IMR-90 (cell line): Measurements from ENCODE around the gene BGLAP. TPM values are rescaled to one million over a fixed set of nuclear protein-coding genes. Genes with fewer than 3 reads are reported as not detected.
A peak's percentile ranks its signal among the peaks of the same experiment; 100 is the strongest.

ENCODE experiments used
- ATAC-seq: fragments of 200-7000 bp; cut with Tn5 transposase; 2 replicates; pipeline ENCODE4 v1.9.1; 2020; ENCODE audit warnings: low read depth, mild to moderate bottlenecking, moderate library complexity
- BruUV-seq: library from RNA; stranded (reverse); fragments of 400-500 nt; replicated peaks from 2 replicates; lab custom pipeline; 2021; lab: Mats Ljungman, UMichigan
- CTCF ChIA-PET: fragments of 300-600 bp; formaldehyde crosslinking; extraction: SDS; loops from one replicate; lab custom pipeline; 2021; ENCODE audit warnings: antibody characterized with exemption; lab: Yijun Ruan, JAX
- POLR2A ChIA-PET: fragments of 300-600 bp; sonication (Branson Sonifier 250); formaldehyde crosslinking; loops from one replicate; lab custom pipeline; 2022; ENCODE audit warnings: antibody characterized with exemption; ENCODE audit not compliant: unreplicated experiment; lab: Charles Lee
- DNase-seq: peaks from one replicate; pipeline ENCODE4 v3.0.0; 2013
- H2AFZ ChIP-seq: replicated peaks from 2 replicates; pipeline ENCODE3; 2013; ENCODE audit warnings: low read length, mild to moderate bottlenecking; ENCODE audit not compliant: poor library complexity
- H2AK5ac ChIP-seq: 2 replicates; pipeline ENCODE4 v1.6.1; 2013; ENCODE audit warnings: low read depth, low read length, inconsistent platforms
- H2AK9ac ChIP-seq: replicated peaks from 2 replicates; pipeline ENCODE3; 2013; ENCODE audit warnings: mild to moderate bottlenecking, low read depth, low read length, moderate library complexity; ENCODE audit not compliant: poor library complexity
- H2BK120ac ChIP-seq: 2 replicates; pipeline ENCODE4 v1.6.1; 2013; ENCODE audit warnings: low read depth, low read length, inconsistent platforms
- H2BK15ac ChIP-seq: 3 replicates; pipeline ENCODE4 v1.6.1; 2013; ENCODE audit warnings: low read depth, low read length, inconsistent platforms
- H2BK20ac ChIP-seq: 2 replicates; pipeline ENCODE4 v1.6.1; 2013; ENCODE audit warnings: low read depth, mild to moderate bottlenecking, inconsistent platforms, low read length, moderate library complexity
- H2BK5ac ChIP-seq: 2 replicates; pipeline ENCODE4 v1.6.1; 2013; ENCODE audit warnings: mild to moderate bottlenecking, low read depth, low read length, inconsistent platforms; ENCODE audit not compliant: poor library complexity, severe bottlenecking
- H3K14ac ChIP-seq: replicated peaks from 2 replicates; pipeline ENCODE4 v1.6.1; 2013; ENCODE audit warnings: low read depth, low read length, inconsistent platforms
- H3K18ac ChIP-seq: 2 replicates; pipeline ENCODE4 v1.6.1; 2013; ENCODE audit warnings: low read depth, low read length, control low read depth
- H3K23ac ChIP-seq: 2 replicates; pipeline ENCODE4 v1.6.1; 2013; ENCODE audit warnings: low read depth, low read length, inconsistent platforms
- H3K27ac ChIP-seq: 2 replicates; pipeline ENCODE4 v1.5.1; 2013; ENCODE audit warnings: mild to moderate bottlenecking, control low read depth, low read length; ENCODE audit not compliant: insufficient read depth
- H3K27me3 ChIP-seq: 2 replicates; pipeline ENCODE4 v1.6.1; 2013; ENCODE audit warnings: low read length; ENCODE audit not compliant: control insufficient read depth, insufficient read depth
- H3K36me3 ChIP-seq: 2 replicates; pipeline ENCODE4 v1.6.1; 2013; ENCODE audit warnings: low read length, mixed read lengths; ENCODE audit not compliant: control insufficient read depth, insufficient read depth
- H3K4ac ChIP-seq: 2 replicates; pipeline ENCODE4 v1.6.1; 2013; ENCODE audit warnings: low read depth, low read length, inconsistent platforms
- H3K4me1 ChIP-seq: 2 replicates; pipeline ENCODE4 v1.6.1; 2013; ENCODE audit warnings: low read length, mixed read lengths; ENCODE audit not compliant: control insufficient read depth, insufficient read depth
- H3K4me2 ChIP-seq: 2 replicates; pipeline ENCODE4 v1.6.1; 2013; ENCODE audit warnings: low read depth, mild to moderate bottlenecking, control low read depth, low read length, moderate library complexity
- H3K4me3 ChIP-seq: 2 replicates; pipeline ENCODE4 v1.5.1; 2013; ENCODE audit warnings: low read depth, mild to moderate bottlenecking, control low read depth, low read length, moderate library complexity; ENCODE audit not compliant: insufficient read depth
- H3K56ac ChIP-seq: 2 replicates; pipeline ENCODE4 v1.6.1; 2013; ENCODE audit warnings: low read length, inconsistent platforms; ENCODE audit not compliant: insufficient read depth; ENCODE audit errors: extremely low read depth
- H3K79me1 ChIP-seq, 2 experiments: 2 replicates each; pipeline ENCODE4 v1.6.1; 2013; ENCODE audit warnings: low read length in 2 of 2, inconsistent platforms in 1 of 2, low read depth in 1 of 2
- H3K9ac ChIP-seq: 2 replicates; pipeline ENCODE4 v1.6.1; 2013; ENCODE audit warnings: low read depth, low read length, control low read depth
- H3K9me1 ChIP-seq: 2 replicates; pipeline ENCODE4 v1.6.1; 2013; ENCODE audit warnings: low read length, inconsistent platforms; ENCODE audit not compliant: insufficient read depth
- H3K9me3 ChIP-seq: 2 replicates; pipeline ENCODE4 v1.6.1; 2013; ENCODE audit warnings: low read length; ENCODE audit not compliant: control insufficient read depth, insufficient read depth
- H4K20me1 ChIP-seq: 2 replicates; pipeline ENCODE4 v1.6.1; 2013; ENCODE audit warnings: low read length, inconsistent platforms; ENCODE audit not compliant: insufficient read depth
- H4K5ac ChIP-seq: 2 replicates; pipeline ENCODE4 v1.6.1; 2013; ENCODE audit warnings: mild to moderate bottlenecking, low read depth, low read length, control low read depth
- H4K8ac ChIP-seq, 2 experiments: 2 replicates each; pipeline ENCODE4 v1.6.1; 2013; ENCODE audit warnings: low read depth in 2 of 2, low read length in 2 of 2, control low read depth in 1 of 2, inconsistent platforms in 1 of 2
- H4K91ac ChIP-seq: 2 replicates; pipeline ENCODE4 v1.6.1; 2013; ENCODE audit warnings: low read depth, low read length, inconsistent platforms; ENCODE audit not compliant: insufficient read depth
- BHLHE40 ChIP-seq: fragments of 150-350 bp; IDR thresholded peaks from 2 replicates; pipeline ENCODE4 v1.6.1; 2016; ENCODE audit warnings: mild to moderate bottlenecking, low read depth, low read length
- CEBPB ChIP-seq: IDR thresholded peaks from 2 replicates; pipeline ENCODE4 v1.6.1; 2012; ENCODE audit warnings: low read depth, low read length, improper control_type of control experiment
- CHD1 ChIP-seq: IDR thresholded peaks from 2 replicates; pipeline ENCODE4 v1.6.1; 2012; ENCODE audit warnings: low read depth, low read length, improper control_type of control experiment
- FOS ChIP-seq: fragments of 150-350 bp; IDR thresholded peaks from 2 replicates; pipeline ENCODE4 v1.6.1; 2016; ENCODE audit warnings: low read depth, low read length
- MAFK ChIP-seq: IDR thresholded peaks from 2 replicates; pipeline ENCODE4 v1.6.1; 2012; ENCODE audit warnings: low read depth, low read length, improper control_type of control experiment
- MAZ ChIP-seq: IDR thresholded peaks from 2 replicates; pipeline ENCODE4 v1.6.1; 2012; ENCODE audit warnings: low read depth, mild to moderate bottlenecking, low read length, improper control_type of control experiment, moderate library complexity, borderline replicate concordance
- MXI1 ChIP-seq: IDR thresholded peaks from 2 replicates; pipeline ENCODE4 v1.6.1; 2012; ENCODE audit warnings: low read depth, mild to moderate bottlenecking, low read length, moderate library complexity, borderline replicate concordance
- NFE2L2 ChIP-seq: fragments of 150-350 bp; IDR thresholded peaks from 2 replicates; pipeline ENCODE4 v1.6.1; 2016; ENCODE audit warnings: low read depth, mild to moderate bottlenecking, low read length
- POLR2A ChIP-seq: IDR thresholded peaks from 2 replicates; pipeline ENCODE4 v1.6.1; 2012; ENCODE audit warnings: mild to moderate bottlenecking, low read depth, low read length
- RAD21 ChIP-seq: IDR thresholded peaks from 2 replicates; pipeline ENCODE4 v1.6.1; 2012; ENCODE audit warnings: low read length, improper control_type of control experiment
- RCOR1 ChIP-seq: IDR thresholded peaks from 2 replicates; pipeline ENCODE4 v1.6.1; 2012; ENCODE audit warnings: mild to moderate bottlenecking, low read length, improper control_type of control experiment; ENCODE audit not compliant: insufficient replicate concordance
- RFX5 ChIP-seq: IDR thresholded peaks from 2 replicates; pipeline ENCODE4 v1.8.0; 2012; ENCODE audit warnings: low read depth, mild to moderate bottlenecking, low read length, moderate library complexity
- SMC3 ChIP-seq: fragments of 150-350 bp; IDR thresholded peaks from 2 replicates; pipeline ENCODE4 v1.6.1; 2016; ENCODE audit warnings: low read depth, mild to moderate bottlenecking, antibody characterized with exemption, low read length, moderate library complexity
- WGBS, 2 experiments: methylation state at CpG; one replicate each; pipeline versions ENCODE4 v1.1.5 to v1.1.7; 2013; ENCODE audit warnings: missing lambda C conversion rate in 2 of 2; ENCODE audit not compliant: insufficient read length in 1 of 2; ENCODE audit errors: extremely low coverage in 2 of 2; 5-methylcytosine and 5-hydroxymethylcytosine counted together
- dilution Hi-C: fragments of 300-500 bp; cut with HindIII; formaldehyde crosslinking; loops from one replicate; pipeline ENCODE4 v1.14.3; 2018; ENCODE audit warnings: low sequenced_read_pairs; ENCODE audit not compliant: unreplicated experiment
- in situ Hi-C: fragments of 300-500 bp; cut with MboI; formaldehyde crosslinking; loops from 3 replicates; pipeline ENCODE4 v1.14.3; 2019; ENCODE audit warnings: low sequenced_read_pairs, inconsistent platforms, mixed read lengths
- intact Hi-C: fragments of 100-400 bp; cut with micrococcal nuclease; formaldehyde crosslinking; loops from 2 replicates; pipeline ENCODE4 v1.10.0; 2022
- polyA plus RNA-seq, 3 experiments: library from polyadenylated mRNA; depleted of rRNA; stranded (reverse); fragments of >200 nt; gene quantifications; 2 replicates each; pipeline ENCODE4 v1.2.3, GENCODE V29; 2012; ENCODE audit warnings: low replicate concordance in 1 of 3
- total RNA-seq: library from RNA; depleted of rRNA; stranded (reverse); fragments of >200 nt; gene quantifications from 2 replicates; pipeline ENCODE4 v1.2.3, GENCODE V29; 2012
- TF ChIP-seq, protein P1 (sequence below): fragments of 150-350 bp; IDR thresholded peaks from 2 replicates; pipeline ENCODE4 v1.6.1; 2016; ENCODE audit warnings: low read depth, mild to moderate bottlenecking, low read length, moderate library complexity, borderline replicate concordance
- TF ChIP-seq, protein P2 (sequence below): conservative IDR thresholded peaks from 2 replicates; pipeline ENCODE4 v1.5.1; 2012; ENCODE audit warnings: mild to moderate bottlenecking, low read depth, low read length, improper control_type of control experiment
- TF ChIP-seq, protein P3 (sequence below): fragments of 150-350 bp; IDR thresholded peaks from 2 replicates; pipeline ENCODE4 v1.6.1; 2017; ENCODE audit warnings: mild to moderate bottlenecking, antibody characterized with exemption, low read length, low read depth

BGLAP gene
- total and polyA plus RNA-seq, 2 of the 4 experiments (the other 2 are of a cell fraction) = 0.67 TPM; not detected in 1

DNA sequence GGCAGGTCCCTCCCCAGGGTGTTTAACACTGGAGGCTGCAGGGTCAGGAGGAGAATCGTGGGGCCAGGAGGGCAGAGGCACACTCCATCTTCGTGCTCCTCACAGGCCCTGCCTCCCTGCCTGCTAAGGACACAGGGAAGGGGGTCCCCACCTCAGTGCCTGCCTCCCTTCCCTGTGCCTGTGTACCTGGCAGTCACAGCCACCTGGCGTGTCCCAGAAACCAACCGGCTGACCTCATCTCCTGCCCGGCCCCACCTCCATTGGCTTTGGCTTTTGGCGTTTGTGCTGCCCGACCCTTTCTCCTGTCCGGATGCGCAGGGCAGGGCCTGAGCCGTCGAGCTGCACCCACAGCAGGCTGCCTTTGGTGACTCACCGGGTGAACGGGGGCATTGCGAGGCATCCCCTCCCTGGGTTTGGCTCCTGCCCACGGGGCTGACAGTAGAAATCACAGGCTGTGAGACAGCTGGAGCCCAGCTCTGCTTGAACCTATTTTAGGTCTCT lies 623 bp upstream of the BGLAP start:
- Histone ChIP-seq H3K14ac (no peak overlapping the region), H3K27ac (no peak overlapping the region), H3K27me3 (peaks cover 12% of the 10 kb centered on the region; the same call in 1 of the 2 replicates), H3K4me2 (no peak overlapping the region), H3K36me3 (peaks cover 24% of the 10 kb centered on the region), H3K9me3 (no peaks in the 10 kb centered on the region), H4K91ac (no peak overlapping the region), H3K9ac (no peak overlapping the region), H3K4ac (no peak overlapping the region), H4K8ac (no peak overlapping the region), H3K23ac (no peak overlapping the region), H2AK5ac (no peak overlapping the region), H3K79me1 (no peaks in the 10 kb centered on the region), H2AFZ (no peak overlapping the region), H3K4me3 (no peak overlapping the region), H3K4me1 (peaks cover 2% of the 10 kb centered on the region; the same call in 1 of the 2 replicates), H2AK9ac (no peak overlapping the region), H3K18ac (no peak overlapping the region), H4K5ac (no peak overlapping the region), H2BK5ac (no peak overlapping the region), H2BK15ac (no peak overlapping the region), H2BK20ac (no peak overlapping the region), H4K20me1 (no peaks in the 10 kb centered on the region; the same call in 1 of the 2 replicates), H3K9me1 (peaks cover 5% of the 10 kb centered on the region; the same call in 1 of the 2 replicates), H2BK120ac (no peak overlapping the region), H3K56ac (no peak overlapping the region)
- TF ChIP-seq MXI1 (no peak), MAFK (no peak), BHLHE40 (no peak), NFE2L2 (no peak), FOS (peak; percentile 20; the same call in 1 of the 2 replicates), RAD21 (no peak), RCOR1 (no peak), SMC3 (no peak), POLR2A (no peak), MAZ (peak; percentile 34; the same call in 1 of the 2 replicates), RFX5 (no peak), CEBPB (no peak), CHD1 (no peak)
- TF ChIP-seq, protein P1, sequence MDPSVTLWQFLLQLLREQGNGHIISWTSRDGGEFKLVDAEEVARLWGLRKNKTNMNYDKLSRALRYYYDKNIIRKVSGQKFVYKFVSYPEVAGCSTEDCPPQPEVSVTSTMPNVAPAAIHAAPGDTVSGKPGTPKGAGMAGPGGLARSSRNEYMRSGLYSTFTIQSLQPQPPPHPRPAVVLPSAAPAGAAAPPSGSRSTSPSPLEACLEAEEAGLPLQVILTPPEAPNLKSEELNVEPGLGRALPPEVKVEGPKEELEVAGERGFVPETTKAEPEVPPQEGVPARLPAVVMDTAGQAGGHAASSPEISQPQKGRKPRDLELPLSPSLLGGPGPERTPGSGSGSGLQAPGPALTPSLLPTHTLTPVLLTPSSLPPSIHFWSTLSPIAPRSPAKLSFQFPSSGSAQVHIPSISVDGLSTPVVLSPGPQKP = no peak
- TF ChIP-seq, protein P2, sequence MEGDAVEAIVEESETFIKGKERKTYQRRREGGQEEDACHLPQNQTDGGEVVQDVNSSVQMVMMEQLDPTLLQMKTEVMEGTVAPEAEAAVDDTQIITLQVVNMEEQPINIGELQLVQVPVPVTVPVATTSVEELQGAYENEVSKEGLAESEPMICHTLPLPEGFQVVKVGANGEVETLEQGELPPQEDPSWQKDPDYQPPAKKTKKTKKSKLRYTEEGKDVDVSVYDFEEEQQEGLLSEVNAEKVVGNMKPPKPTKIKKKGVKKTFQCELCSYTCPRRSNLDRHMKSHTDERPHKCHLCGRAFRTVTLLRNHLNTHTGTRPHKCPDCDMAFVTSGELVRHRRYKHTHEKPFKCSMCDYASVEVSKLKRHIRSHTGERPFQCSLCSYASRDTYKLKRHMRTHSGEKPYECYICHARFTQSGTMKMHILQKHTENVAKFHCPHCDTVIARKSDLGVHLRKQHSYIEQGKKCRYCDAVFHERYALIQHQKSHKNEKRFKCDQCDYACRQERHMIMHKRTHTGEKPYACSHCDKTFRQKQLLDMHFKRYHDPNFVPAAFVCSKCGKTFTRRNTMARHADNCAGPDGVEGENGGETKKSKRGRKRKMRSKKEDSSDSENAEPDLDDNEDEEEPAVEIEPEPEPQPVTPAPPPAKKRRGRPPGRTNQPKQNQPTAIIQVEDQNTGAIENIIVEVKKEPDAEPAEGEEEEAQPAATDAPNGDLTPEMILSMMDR = no peak
- TF ChIP-seq, protein P3, sequence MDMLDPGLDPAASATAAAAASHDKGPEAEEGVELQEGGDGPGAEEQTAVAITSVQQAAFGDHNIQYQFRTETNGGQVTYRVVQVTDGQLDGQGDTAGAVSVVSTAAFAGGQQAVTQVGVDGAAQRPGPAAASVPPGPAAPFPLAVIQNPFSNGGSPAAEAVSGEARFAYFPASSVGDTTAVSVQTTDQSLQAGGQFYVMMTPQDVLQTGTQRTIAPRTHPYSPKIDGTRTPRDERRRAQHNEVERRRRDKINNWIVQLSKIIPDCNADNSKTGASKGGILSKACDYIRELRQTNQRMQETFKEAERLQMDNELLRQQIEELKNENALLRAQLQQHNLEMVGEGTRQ = no peak
- BruUV-seq = no TSS peak
- ATAC-seq (peak; percentile 6), DNase-seq (peak; percentile 47)
- WGBS, 2 experiments = 65% methylated on average over 13 of the region's 15 CpGs; no CpG with 5 or more reads in 1 of the 2 experiments
- in situ Hi-C loops = no loop called here
- dilution Hi-C loops = no loop called here
- CTCF ChIA-PET = interaction anchor here (0.6 kb wide), 1 partner anchor 145 kb away, joined by 3 read pairs; no protein-coding TSS in a partner anchor
- POLR2A ChIA-PET = no interaction called here
- intact Hi-C loops = no loop called here
